Osteocyte (in vitro differentiated cells): ENCODE results near the gene DAB2IP. TPM values are rescaled to one million over a fixed set of nuclear protein-coding genes. Genes with fewer than 3 reads are reported as not detected.

ENCODE experiments used
- DNase-seq: peaks from one replicate; pipeline ENCODE4 v3.0.0; 2021; ENCODE audit warnings: mixed read lengths; ENCODE audit not compliant: unreplicated experiment; ENCODE audit errors: extremely low spot score
- H3K27ac Mint-ChIP-seq: one replicate; pipeline ENCODE4 v1.8.0; 2021; ENCODE audit warnings: mild to moderate bottlenecking, mixed read lengths; ENCODE audit not compliant: unreplicated experiment
- H3K27me3 Mint-ChIP-seq: one replicate; pipeline ENCODE4 v1.8.0; 2021; ENCODE audit warnings: mixed read lengths; ENCODE audit not compliant: unreplicated experiment
- H3K36me3 Mint-ChIP-seq: one replicate; pipeline ENCODE4 v1.8.0; 2021; ENCODE audit warnings: mixed read lengths; ENCODE audit not compliant: unreplicated experiment
- H3K4me1 Mint-ChIP-seq: one replicate; pipeline ENCODE4 v1.8.0; 2021; ENCODE audit warnings: mixed read lengths; ENCODE audit not compliant: unreplicated experiment
- H3K4me3 Mint-ChIP-seq: one replicate; pipeline ENCODE4 v1.8.0; 2021; ENCODE audit warnings: mild to moderate bottlenecking, moderate library complexity, mixed read lengths; ENCODE audit not compliant: unreplicated experiment
- H3K9me3 Mint-ChIP-seq: one replicate; pipeline ENCODE4 v1.8.0; 2021; ENCODE audit warnings: mixed read lengths; ENCODE audit not compliant: unreplicated experiment
- total RNA-seq: library from RNA; stranded (reverse); gene quantifications from 2 replicates; pipeline ENCODE4 v1.2.1, GENCODE V29; 2021
- TF ChIP-seq, protein P1 (sequence below): fragments of 200-600 bp; sonication (generic); IDR thresholded peaks from 2 replicates; pipeline ENCODE4 v1.5.0; 2021; ENCODE audit warnings: antibody characterized with exemption, mild to moderate bottlenecking, moderate library complexity

The DAB2IP gene
- total RNA-seq, 1 donor from 2014 or later = 43.6 TPM

DNA sequence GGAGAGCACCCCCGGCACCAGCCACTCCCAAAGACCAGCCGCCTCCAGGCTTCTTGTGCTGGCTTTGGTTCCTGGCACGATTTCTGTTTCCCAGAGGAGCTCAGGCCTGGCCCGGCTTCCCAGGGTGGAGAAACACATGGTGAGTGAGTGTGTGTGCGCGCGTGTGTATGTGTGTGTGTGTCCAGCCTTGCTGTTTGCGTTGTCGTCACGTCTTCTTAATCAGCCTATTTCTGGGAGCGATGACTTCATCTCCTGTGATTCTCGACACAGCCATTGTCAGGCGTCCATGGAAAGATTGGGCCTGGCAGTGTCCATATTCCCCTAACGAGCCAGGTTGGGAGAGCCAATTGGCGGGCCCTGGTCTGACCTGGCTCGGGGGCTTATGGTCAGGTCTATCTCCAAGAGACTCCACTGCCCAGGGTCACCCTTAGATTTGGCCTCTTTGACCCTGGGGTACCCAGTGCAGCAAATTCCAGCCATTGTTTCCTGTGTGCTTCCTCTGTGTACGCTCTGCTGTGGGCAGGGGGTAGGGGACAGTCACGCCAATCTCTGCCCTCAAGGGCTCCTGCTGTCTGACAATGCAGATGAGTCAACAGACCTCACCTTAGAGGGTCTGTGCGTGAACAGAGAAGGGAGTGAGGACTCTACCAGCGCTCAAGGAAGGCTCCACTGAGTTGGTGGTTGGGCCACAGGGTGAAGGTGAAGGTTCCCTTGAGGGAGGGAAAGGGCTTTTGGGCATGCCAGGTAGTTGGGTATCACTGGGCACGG, 73.8 kb downstream of the DAB2IP start:
- no peaks in the 10 kb centered on the region for H3K9me3 Mint-ChIP-seq
- TF ChIP-seq, protein P1, sequence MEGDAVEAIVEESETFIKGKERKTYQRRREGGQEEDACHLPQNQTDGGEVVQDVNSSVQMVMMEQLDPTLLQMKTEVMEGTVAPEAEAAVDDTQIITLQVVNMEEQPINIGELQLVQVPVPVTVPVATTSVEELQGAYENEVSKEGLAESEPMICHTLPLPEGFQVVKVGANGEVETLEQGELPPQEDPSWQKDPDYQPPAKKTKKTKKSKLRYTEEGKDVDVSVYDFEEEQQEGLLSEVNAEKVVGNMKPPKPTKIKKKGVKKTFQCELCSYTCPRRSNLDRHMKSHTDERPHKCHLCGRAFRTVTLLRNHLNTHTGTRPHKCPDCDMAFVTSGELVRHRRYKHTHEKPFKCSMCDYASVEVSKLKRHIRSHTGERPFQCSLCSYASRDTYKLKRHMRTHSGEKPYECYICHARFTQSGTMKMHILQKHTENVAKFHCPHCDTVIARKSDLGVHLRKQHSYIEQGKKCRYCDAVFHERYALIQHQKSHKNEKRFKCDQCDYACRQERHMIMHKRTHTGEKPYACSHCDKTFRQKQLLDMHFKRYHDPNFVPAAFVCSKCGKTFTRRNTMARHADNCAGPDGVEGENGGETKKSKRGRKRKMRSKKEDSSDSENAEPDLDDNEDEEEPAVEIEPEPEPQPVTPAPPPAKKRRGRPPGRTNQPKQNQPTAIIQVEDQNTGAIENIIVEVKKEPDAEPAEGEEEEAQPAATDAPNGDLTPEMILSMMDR = no peak
- H3K36me3 Mint-ChIP-seq = peaks cover 3% of the 10 kb centered on the region
- peaks cover 35% of the 10 kb centered on the region for H3K4me1 Mint-ChIP-seq
- H3K27ac Mint-ChIP-seq = no peak overlapping the region
- DNase-seq = no peak
- H3K27me3 Mint-ChIP-seq = no peaks in the 10 kb centered on the region
- no peak overlapping the region for H3K4me3 Mint-ChIP-seq

DNA sequence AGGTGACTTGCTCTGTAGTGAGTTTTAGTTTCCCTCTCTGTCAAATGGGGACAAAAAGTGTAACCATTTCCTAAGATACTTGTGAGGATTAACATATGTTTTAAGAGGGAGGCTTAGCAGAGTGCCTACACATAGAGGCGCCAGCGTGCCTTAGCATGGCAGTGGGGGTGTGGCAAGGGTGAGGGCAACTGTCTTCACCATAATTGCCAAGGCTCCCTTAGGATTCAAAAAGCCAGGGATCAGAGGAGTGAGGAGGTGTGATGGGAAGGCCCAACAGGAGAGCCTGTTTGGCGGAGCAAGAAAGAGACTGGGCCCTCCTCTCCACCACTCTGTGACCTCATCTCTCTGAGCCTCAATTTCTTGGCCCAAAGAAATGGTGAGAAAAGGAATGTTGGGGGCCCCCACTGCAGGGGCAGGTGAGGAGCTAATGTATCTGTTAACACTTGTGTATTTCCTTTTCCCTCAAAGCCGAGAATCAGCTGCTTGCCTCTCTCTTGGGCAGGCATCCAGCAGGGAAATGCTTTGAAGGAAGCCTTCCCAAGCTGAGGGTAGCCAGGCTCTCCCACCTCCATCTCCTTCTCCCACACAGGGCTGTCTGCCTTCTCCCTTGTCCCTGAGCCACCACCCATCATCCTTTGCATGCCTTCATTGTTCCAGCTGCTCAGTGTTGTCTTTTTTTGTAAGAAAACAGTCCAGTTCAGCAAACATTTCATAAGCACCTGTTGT, 76.0 kb downstream of the DAB2IP start:
- Mint-ChIP-seq H3K4me3 (no peak overlapping the region), H3K36me3 (peaks cover 3% of the 10 kb centered on the region), H3K4me1 (peaks cover 26% of the 10 kb centered on the region), H3K27me3 (no peaks in the 10 kb centered on the region), H3K27ac (no peak overlapping the region), H3K9me3 (no peaks in the 10 kb centered on the region)
- DNase-seq = no peak
- TF ChIP-seq, protein P1 = no peak

DNA sequence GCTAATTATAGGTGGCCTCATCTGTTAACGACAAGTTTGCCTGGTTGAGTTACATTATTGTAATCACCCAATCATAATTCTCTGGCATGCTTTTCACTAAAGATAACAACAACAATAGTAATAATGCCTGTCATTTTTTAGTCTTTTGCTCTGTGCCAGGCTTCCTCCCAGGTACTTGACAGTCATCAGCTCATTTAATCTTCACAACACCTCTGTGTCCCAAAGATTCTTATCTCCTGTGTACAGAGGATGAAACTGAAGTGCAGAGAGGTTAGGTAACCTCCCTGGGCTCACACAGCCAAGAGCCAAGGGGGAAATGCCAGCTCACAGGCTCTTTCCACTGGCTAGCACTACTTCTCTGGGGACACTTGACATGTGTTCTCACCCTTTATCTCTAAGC, 77.5 kb downstream of the DAB2IP start:
- Mint-ChIP-seq H3K27ac (no peak overlapping the region), H3K36me3 (peaks cover 3% of the 10 kb centered on the region), H3K4me1 (peaks cover 32% of the 10 kb centered on the region), H3K27me3 (no peaks in the 10 kb centered on the region), H3K4me3 (no peak overlapping the region), H3K9me3 (no peaks in the 10 kb centered on the region)
- TF ChIP-seq, protein P1 = no peak
- no peak for DNase-seq

DNA sequence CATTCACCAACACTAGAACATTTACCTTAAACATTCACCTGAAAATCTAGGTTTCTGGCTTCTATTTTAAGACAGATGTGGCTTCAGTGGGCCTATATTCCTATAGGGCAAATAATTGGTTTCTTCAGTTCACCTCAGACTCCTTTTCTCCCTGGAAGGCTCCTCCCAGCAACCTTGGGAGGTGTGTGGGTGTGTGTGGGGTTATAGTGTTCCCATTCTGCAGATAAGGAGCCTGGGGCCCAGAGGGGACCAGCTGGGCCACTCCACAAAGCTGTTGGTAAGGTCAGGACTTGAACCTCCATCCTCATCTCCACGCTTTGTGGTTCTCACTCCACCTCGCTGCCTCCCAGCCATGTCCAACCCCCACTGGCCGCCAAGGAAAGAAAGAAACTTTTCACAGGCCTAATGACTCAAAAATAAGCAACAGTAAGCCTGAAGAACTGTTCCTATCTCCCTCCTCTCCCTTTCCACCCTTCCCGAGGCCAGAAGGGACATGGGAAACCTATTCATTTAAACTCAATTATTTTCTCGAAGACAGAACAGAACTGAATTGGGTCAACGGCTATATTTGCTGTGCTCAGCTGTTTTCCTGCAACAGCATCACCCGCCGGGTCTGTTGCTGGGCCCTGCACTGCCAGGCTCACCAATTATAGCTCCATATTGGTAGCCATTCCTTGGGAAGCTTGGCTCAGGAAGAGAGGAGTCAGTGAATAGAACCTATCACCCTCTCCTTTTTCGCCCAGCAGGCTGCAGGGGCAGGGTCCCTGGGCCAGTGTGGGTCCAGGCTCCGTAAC, 78.5 kb downstream of the DAB2IP start:
- Mint-ChIP-seq H3K27ac (no peak overlapping the region), H3K4me3 (no peak overlapping the region), H3K4me1 (peaks cover 34% of the 10 kb centered on the region), H3K27me3 (no peaks in the 10 kb centered on the region), H3K9me3 (no peaks in the 10 kb centered on the region), H3K36me3 (no peaks in the 10 kb centered on the region)
- TF ChIP-seq, protein P1 = no peak
- DNase-seq = no peak
